ENCODE results near the gene CENPH.
"Not testable (repeated sequence)": the region's sequence is repeated elsewhere in the genome, so short reads cannot be mapped to it uniquely, and the experiment has no call there.

Gene CENPH

DNA sequence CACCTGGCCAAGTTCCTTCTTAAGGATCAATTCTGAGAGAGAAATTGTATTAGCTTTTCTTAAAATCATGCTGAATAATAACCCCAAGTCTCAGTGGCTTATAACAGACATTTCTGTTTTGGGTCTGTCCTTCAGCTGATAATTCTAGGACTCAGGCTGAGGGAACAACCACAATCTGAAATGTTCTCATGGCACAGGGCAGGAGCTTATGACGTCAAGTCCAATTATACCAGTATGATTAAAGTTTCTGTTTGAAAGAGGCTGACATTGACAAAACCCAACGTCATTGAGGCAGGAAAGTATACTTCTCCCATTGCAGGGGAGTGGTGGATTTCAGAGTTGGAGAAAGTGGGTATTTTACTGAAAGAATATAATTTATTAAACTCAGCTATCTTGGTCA lies 21.8 kb downstream of the CENPH start:
- no peak for DNase-seq

DNA sequence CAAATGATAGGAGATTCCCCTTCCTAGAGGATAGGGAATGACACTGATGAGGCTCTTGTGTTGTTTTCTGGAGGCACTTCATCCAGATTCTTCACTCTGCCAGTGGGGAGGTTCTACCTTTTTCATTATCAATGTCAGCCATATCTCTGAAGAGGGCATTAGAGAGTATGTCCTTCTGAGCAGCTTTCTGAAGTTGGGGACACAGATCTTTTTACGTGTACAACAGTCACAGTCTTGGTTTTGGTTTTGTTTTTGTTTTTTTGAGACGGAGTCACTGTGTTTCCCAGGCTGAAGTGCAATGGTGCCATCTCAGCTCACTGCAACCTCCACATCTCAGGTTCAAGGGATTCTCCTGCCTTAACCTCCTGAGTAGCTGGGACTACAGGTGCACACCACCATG lies 22.6 kb downstream of the CENPH start:
- DNase-seq = no peak

GRCh38 chr5:69213513-69214215 lies 24.3 kb downstream of the CENPH start:
- DNase-seq = no peak

GRCh38 chr5:69217151-69217511 lies 27.7 kb downstream of the CENPH start:
- DNase-seq = no peak

- DNase-seq = peak; percentile 54
Measured at GRCh38 chr5:69217548-69218526, 28.5 kb downstream of the CENPH start.

DNA sequence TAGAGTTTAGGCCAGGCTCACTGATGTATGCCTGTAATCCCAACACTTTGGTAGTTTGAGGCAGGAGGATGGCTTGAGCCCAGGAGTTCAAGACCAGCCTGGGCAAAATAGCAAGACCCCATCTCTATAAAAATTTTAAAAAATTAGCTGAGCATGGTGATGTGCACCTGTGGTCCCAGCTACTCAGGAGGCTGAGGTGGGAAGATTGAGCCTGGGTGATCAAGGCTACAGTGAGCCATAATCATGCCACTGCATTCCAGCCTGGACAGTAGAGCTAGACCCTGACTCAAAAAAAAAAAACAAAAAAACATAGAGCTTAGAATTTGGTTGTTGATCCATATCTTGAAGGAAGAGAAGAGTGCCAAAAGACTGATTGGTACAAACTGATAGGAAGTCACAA lies 30.6 kb downstream of the CENPH start:
- no peak for DNase-seq

- DNase-seq = not testable (repeated sequence)
Measured at GRCh38 chr5:69220371-69220770, 31.0 kb downstream of the CENPH start.

GRCh38 chr5:69220833-69221232 lies 31.4 kb downstream of the CENPH start:
- not testable (repeated sequence) for DNase-seq

- DNase-seq = no peak
Measured at GRCh38 chr5:69224520-69224919, 35.1 kb downstream of the CENPH start.

DNA sequence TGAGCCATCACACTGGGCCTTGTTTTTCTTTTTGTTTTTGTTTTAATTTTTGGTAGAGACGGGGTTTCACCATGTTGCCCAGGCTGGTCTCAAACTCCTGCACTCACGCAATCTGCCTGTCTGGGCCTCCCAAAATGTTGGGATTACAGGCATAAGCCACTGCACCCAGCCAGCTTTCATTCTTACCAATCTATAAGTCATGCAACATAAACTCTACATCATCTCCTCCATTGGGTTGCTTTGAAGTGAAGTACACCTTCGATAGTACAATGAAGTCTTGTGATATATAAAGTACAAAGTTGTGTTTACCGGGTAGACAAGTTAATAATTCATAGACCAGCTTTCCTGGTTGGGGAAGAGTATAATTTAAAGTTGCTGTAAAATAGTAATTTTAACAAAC lies 36.5 kb downstream of the CENPH start:
- DNase-seq = no peak

GRCh38 chr5:69230181-69230580 lies 40.8 kb downstream of the CENPH start:
- DNase-seq = no peak

- no peak for DNase-seq
Measured at GRCh38 chr5:69231281-69231680, 41.9 kb downstream of the CENPH start.

GRCh38 chr5:69231851-69232250 lies 42.5 kb downstream of the CENPH start:
- DNase-seq = no peak

- peak; percentile 42 for DNase-seq
Measured at GRCh38 chr5:69234457-69235268, 45.3 kb downstream of the CENPH start, which contains the start of gene CDK7. Gene CDK7 (plus strand): TSS chr5:69234886. CDS start chr5:69234976, 90 bp downstream.

GRCh38 chr5:69236733-69237132 lies 47.4 kb downstream of the CENPH start:
- not testable (repeated sequence) for DNase-seq

GRCh38 chr5:69237877-69238276 lies 48.5 kb downstream of the CENPH start:
- DNase-seq = no peak

GRCh38 chr5:69238760-69239251 lies 49.4 kb downstream of the CENPH start:
- DNase-seq = no peak

DNA sequence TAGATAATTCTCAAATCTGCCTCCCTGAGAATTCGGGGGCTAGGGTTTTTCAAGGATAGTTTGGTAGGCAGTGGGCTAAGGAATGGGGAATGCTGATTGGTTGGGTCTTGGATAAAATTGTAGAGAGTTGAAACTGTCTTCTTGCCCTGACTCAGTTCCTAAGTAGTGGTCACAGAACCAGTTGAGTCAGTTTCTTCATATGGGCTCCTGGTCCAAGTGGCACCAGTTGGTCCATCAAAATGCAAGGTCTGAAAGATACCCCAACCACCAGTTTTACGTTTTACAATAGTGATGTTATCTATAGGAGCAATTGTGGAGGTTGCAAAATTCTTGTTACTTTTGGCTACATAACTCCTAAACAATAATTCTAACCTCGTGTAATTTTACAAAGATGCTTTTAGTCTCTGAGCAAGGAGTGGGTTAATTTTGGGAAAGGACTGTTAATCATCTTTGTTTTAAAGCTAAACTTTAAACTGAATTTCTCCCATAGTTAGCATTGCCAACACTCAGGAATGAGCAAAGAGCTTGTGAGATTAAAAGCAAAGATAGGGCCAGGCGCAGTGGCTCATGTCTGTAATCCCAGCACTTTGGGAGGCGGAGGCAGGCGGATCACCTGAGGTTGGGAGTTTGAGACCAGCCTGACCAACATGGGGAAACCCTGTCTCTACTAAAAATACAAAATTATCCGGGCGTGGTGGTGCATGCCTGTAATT lies 53.0 kb downstream of the CENPH start:
- DNase-seq = no peak

DNA sequence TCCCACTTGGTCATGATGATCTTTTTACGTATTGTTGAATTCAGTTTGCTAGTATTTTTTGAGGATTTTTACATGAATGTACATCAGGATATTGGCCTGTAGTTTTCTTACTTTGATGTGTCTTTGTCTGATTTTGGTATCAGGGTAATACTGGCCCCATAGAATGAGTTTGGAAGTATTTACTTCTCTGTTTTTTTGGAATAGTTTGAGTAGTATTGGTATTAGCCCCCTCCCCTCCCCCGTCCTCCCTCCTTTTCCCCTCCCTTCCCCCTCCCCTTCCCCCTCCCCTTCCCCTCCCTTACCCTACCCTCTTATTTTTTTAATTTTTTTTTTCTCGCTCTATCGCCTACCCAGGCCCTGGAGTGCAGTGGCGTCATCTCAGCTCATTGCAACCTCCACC lies 55.6 kb downstream of the CENPH start:
- DNase-seq = no peak

DNA sequence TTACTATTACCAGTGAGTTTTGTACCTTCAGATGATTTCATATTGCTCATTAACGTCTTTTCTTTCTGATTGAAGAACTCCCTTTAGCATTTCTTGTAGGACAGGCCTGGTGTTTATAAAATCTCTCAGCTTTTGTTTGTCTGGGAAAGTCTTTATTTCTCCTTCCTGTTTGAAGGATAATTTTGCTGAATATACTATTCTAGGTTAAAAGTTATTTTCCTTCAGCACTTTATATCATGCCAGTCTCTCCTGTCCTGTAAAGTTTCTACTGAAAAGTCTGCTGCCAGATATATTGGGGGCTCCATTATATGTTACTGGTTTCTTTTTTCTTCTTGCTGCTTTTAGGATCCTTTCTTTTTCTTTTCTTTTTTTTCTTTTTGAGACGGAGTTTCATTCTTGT lies 58.6 kb downstream of the CENPH start:
- DNase-seq = no peak

GRCh38 chr5:69250593-69250992 lies 61.2 kb downstream of the CENPH start:
- DNase-seq = no peak

DNA sequence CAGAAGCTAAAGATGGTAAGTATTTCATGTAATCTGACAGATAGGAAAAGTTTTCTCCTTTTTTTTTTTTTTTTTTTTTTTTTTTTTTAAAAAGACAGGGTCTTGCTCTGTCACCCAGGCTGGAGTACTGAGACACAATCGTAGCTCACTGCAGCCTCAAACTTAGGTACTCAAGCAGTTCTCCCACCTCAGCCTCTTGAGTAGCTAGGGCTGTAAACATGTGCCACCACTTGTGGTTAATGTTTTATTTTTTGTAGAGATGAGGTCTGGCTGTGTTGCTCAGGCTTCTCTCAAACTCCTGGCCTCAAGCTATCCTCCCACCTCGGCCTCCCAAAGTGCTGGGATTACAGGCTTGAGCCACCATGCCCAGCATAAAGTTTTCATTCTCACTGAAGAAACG lies 63.1 kb downstream of the CENPH start:
- DNase-seq = no peak
